ENCODE data around the gene EXOC3.

EXOC3 gene

DNA sequence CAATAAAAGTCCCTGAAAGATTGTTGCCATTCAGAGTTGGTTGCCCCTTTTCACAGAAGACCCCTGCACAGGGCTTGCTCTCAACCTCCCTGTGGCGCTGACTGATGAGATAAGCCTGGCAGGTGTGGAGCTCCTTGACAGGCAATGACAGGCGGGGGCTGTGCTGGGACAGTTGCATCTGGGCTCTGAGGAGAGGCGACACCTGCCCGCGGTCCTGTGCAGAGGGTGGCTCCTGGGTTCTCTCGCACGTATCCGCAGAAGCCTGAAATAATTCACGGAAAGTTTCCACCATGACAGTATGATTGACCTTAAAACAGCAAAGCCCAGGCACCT is 19.8 kb upstream of the EXOC3 start:
- Histone ChIP-seq H3K36me3 (ENCODE audit: control insufficient read depth, insufficient read depth, low read length) (peaks cover 2% of the 10 kb centered on the region), H3K27me3 (ENCODE audit: control insufficient read depth, insufficient read depth, low read length) (no peaks in the 10 kb centered on the region), H3K4me1 (ENCODE audit: control insufficient read depth, insufficient read depth, low read length) (no peaks in the 10 kb centered on the region), H3K4me3 (ENCODE audit: low read depth, low read length) (no peak overlapping the region), H3K9ac (ENCODE audit: low read depth, low read length) (no peak overlapping the region), H3K9me3 (ENCODE audit: control insufficient read depth, insufficient read depth, low read length) (no peaks in the 10 kb centered on the region)

DNA sequence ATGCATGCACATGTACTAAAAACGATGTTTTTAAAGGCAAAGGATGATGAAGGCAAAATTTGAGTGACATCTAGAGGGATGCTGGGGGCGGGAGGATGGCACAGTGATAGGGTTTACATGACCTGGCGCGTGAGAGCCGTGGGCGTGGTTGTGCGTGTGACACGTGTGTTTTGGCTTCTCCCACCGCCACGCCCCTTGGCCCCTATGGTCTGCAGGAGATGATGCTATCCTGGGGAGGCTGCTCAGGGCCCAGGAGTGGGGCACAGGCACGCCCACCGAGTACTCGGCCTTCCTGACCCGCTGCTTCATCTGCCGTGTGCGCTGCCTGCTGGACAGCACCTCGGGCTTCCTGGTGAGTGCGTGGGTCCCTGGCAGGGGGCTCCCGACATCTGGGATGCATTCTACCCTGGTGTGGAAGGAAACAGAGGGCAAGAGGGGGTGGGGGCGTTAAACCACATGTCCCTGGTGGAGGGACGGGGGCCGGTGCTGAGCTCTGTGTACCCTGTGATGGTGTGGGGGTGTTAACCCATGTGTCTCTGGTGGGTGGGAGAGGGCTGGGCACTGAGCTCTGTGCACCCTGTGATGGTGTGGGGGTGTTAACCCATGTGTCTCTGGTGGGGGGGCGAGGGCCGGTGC is 19.2 kb upstream of the EXOC3 start:
- Histone ChIP-seq H3K9me3 (ENCODE audit: control insufficient read depth, insufficient read depth, low read length) (no peaks in the 10 kb centered on the region), H3K36me3 (ENCODE audit: control insufficient read depth, insufficient read depth, low read length) (peaks cover 2% of the 10 kb centered on the region), H3K4me1 (ENCODE audit: control insufficient read depth, insufficient read depth, low read length) (no peaks in the 10 kb centered on the region), H3K27me3 (ENCODE audit: control insufficient read depth, insufficient read depth, low read length) (no peaks in the 10 kb centered on the region), H3K4me3 (ENCODE audit: low read depth, low read length) (no peak overlapping the region), H3K9ac (ENCODE audit: low read depth, low read length) (no peak overlapping the region)

DNA sequence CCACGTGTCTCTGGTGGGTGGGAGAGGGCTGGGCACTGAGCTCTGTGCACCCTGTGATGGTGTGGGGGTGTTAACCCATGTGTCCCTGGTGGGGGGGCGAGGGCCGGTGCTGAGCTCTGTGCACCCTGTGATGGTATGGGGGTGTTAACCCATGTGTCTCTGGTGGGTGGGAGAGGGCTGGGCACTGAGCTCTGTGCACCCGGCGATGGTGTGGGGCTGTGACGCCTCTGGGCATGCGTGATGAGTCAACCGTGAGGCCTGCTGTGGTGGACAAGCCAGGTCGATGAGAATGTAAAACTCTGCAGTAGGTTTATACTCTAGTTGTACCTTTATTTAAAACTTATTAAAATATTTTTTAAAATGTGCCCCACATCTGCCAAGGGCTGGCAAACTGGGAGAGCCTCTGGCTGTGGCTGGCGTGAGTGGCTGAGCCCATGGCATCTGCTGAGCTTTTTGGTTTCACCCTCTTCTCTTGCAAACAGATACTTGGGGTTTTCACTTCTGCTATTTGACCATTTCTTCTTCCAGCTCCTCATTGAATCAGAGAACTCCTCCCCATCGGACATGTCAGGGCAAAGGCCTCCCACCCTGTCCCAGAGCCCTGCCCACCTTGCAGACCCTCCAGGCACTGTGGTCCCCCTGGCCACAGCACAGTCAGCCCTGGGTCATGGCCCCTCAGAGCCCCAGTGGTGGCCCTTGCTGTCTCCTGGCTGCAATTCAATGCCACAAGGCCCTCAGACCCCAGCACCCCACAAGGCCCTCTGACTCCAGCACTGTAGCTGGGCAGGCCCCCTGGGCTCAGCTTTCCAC is 18.5 kb upstream of the EXOC3 start:
- Histone ChIP-seq H3K4me1 (ENCODE audit: control insufficient read depth, insufficient read depth, low read length) (no peaks in the 10 kb centered on the region), H3K9me3 (ENCODE audit: control insufficient read depth, insufficient read depth, low read length) (no peaks in the 10 kb centered on the region), H3K9ac (ENCODE audit: low read depth, low read length) (no peak overlapping the region), H3K27me3 (ENCODE audit: control insufficient read depth, insufficient read depth, low read length) (no peaks in the 10 kb centered on the region), H3K36me3 (ENCODE audit: control insufficient read depth, insufficient read depth, low read length) (peaks cover 2% of the 10 kb centered on the region), H3K4me3 (ENCODE audit: low read depth, low read length) (no peak overlapping the region)

DNA sequence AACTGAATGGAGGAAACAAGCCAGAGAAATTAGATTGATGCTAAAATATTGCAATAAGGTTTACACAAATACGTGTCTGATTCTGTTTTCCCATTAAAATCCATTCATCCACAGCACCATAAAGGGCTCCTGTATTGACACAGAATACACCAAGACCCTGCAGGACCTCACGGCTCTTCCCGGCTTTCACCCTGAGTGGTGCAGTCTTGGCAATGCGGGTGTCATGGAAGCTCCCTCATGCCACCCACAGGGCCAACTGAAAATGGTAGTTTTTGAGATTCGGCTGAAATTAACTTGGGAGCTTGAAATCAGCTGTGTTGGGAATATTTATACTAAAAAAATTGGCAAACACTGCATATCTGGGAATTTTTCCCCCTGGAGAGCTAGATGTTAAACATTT is 17.3 kb upstream of the EXOC3 start:
- Histone ChIP-seq H3K9ac (ENCODE audit: low read depth, low read length) (no peak overlapping the region), H3K4me3 (ENCODE audit: low read depth, low read length) (no peak overlapping the region), H3K36me3 (ENCODE audit: control insufficient read depth, insufficient read depth, low read length) (peaks cover 2% of the 10 kb centered on the region), H3K27me3 (ENCODE audit: control insufficient read depth, insufficient read depth, low read length) (no peaks in the 10 kb centered on the region), H3K9me3 (ENCODE audit: control insufficient read depth, insufficient read depth, low read length) (no peaks in the 10 kb centered on the region), H3K4me1 (ENCODE audit: control insufficient read depth, insufficient read depth, low read length) (no peaks in the 10 kb centered on the region)

DNA sequence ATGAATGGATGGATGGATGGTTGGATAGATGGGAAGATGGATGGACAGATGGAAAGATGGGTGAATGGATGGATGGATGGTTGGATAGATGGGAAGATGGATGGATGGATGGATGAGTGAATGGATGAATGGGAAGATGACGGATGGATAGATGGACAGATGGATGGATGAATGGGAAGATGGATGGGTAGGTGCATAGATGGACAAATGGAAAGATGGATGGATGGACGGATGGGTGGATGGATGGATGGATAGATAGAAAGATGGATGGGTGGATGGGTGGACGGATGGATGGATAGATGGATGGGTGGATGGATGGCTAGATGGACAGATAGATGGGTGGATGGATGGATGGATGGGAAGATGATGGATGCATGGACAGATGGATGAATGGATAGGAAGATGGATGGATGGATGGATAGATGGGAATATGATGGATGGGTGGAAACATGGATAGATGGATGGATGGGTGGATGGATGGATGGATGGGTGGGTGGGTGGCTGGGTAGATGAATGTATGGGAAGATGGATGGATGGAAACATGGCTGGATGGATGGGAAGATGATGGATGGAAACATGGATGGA is 16.5 kb upstream of the EXOC3 start:
- H3K36me3 ChIP-seq (ENCODE audit: control insufficient read depth, insufficient read depth, low read length) = peaks cover 2% of the 10 kb centered on the region
- H3K4me1 ChIP-seq (ENCODE audit: control insufficient read depth, insufficient read depth, low read length) = peaks cover 2% of the 10 kb centered on the region
- no peaks in the 10 kb centered on the region for H3K27me3 ChIP-seq (ENCODE audit: control insufficient read depth, insufficient read depth, low read length)
- no peak overlapping the region for H3K4me3 ChIP-seq (ENCODE audit: low read depth, low read length)
- H3K9me3 ChIP-seq (ENCODE audit: control insufficient read depth, insufficient read depth, low read length) = no peaks in the 10 kb centered on the region
- H3K9ac ChIP-seq (ENCODE audit: low read depth, low read length) = no peak overlapping the region

DNA sequence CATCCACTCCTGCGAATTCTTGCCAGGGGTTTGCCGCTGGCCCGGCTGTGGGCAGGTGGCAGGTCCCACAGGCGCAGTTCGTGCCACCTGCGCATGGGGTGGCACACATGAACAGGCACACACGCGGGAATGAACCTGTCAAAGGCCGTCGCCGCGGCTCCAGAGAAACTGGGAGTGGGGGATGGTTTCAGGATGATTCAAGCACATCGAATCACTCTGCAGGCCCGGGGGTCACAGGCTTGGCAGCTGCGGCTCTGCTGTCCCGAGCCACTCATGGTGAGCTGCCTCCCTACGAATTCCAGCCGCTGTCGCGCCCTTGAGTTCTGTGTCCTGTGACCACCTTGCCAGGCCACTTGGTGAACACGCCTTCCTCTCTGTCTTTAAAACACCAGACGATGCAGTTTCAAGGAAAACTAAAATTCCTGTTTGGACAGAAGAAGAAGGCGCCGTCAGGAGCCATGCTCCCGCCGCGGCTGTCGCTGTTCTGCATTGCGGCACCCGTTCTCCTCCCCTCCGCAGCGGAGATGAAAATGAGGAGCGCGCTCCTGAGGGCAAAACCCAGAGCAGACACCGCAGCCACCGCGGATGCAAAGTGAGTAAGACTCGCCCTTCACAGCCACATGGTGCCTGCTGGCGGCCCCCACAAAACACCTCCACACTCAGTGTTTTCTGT is 15.4 kb upstream of the EXOC3 start:
- Histone ChIP-seq H3K4me3 (ENCODE audit: low read depth, low read length) (no peak overlapping the region), H3K36me3 (ENCODE audit: control insufficient read depth, insufficient read depth, low read length) (peaks cover 2% of the 10 kb centered on the region), H3K9me3 (ENCODE audit: control insufficient read depth, insufficient read depth, low read length) (no peaks in the 10 kb centered on the region), H3K27me3 (ENCODE audit: control insufficient read depth, insufficient read depth, low read length) (no peaks in the 10 kb centered on the region), H3K9ac (ENCODE audit: low read depth, low read length) (no peak overlapping the region), H3K4me1 (ENCODE audit: control insufficient read depth, insufficient read depth, low read length) (peaks cover 2% of the 10 kb centered on the region)

DNA sequence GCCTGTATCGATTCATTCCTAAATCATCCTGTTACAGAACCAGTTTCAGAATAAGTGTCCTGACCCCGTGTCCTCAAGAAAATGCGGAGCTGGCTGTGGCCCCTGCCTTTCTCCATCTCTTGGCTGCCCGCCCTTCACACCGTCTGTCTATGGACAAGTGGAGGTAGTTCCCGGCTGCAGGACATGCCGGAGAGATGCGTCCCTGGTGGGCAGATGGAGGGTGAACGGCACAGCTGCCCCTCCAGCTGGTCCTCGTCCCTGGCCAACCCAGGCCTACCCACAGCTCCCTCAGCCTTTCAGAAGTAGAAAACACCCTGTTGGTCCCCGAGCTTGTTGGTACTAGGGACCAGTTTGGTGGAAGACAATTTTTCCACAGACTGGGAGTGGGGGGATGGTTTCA is 14.8 kb upstream of the EXOC3 start:
- Histone ChIP-seq H3K9ac (ENCODE audit: low read depth, low read length) (no peak overlapping the region), H3K4me1 (ENCODE audit: control insufficient read depth, insufficient read depth, low read length) (peaks cover 2% of the 10 kb centered on the region), H3K36me3 (ENCODE audit: control insufficient read depth, insufficient read depth, low read length) (peaks cover 2% of the 10 kb centered on the region), H3K27me3 (ENCODE audit: control insufficient read depth, insufficient read depth, low read length) (no peaks in the 10 kb centered on the region), H3K9me3 (ENCODE audit: control insufficient read depth, insufficient read depth, low read length) (no peaks in the 10 kb centered on the region), H3K4me3 (ENCODE audit: low read depth, low read length) (no peak overlapping the region)

DNA sequence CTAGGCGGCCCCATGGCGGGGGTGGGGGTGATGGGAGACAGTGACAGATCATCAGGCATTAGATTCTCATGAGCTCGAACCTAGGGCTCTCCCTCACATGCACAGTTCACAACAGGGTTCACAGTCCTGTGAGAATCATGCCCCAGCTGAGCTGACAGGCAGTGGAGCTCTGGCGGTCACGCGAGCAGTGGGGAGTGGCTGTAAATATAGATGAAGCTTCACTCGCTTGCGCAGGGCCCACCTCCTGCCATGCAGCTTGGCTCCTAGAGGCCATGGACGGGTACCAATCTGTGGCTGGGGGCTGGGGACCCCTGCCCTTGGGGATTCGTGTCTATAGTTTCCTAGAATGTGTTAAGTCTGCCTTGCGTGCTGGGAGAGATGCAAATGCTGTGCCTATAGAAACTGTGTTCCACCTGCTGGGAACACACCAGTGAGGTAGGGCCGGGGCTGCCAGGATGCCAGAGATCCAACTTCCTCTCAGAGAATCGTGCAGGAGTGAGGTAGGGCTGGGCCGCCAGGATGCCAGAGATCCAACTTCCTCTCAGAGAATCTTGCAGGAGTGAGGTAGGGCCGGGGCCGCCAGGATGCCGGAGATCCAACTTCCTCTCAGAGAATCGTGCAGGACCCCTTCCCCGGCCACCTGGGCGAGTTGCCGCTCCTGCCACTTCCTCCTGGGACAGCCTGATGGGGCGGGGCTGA is 14.1 kb upstream of the EXOC3 start:
- H3K9ac ChIP-seq (ENCODE audit: low read depth, low read length) = no peak overlapping the region
- no peak overlapping the region for H3K4me3 ChIP-seq (ENCODE audit: low read depth, low read length)
- peaks cover 2% of the 10 kb centered on the region for H3K36me3 ChIP-seq (ENCODE audit: control insufficient read depth, insufficient read depth, low read length)
- peaks cover 2% of the 10 kb centered on the region for H3K4me1 ChIP-seq (ENCODE audit: control insufficient read depth, insufficient read depth, low read length)
- no peaks in the 10 kb centered on the region for H3K27me3 ChIP-seq (ENCODE audit: control insufficient read depth, insufficient read depth, low read length)
- H3K9me3 ChIP-seq (ENCODE audit: control insufficient read depth, insufficient read depth, low read length) = no peaks in the 10 kb centered on the region

DNA sequence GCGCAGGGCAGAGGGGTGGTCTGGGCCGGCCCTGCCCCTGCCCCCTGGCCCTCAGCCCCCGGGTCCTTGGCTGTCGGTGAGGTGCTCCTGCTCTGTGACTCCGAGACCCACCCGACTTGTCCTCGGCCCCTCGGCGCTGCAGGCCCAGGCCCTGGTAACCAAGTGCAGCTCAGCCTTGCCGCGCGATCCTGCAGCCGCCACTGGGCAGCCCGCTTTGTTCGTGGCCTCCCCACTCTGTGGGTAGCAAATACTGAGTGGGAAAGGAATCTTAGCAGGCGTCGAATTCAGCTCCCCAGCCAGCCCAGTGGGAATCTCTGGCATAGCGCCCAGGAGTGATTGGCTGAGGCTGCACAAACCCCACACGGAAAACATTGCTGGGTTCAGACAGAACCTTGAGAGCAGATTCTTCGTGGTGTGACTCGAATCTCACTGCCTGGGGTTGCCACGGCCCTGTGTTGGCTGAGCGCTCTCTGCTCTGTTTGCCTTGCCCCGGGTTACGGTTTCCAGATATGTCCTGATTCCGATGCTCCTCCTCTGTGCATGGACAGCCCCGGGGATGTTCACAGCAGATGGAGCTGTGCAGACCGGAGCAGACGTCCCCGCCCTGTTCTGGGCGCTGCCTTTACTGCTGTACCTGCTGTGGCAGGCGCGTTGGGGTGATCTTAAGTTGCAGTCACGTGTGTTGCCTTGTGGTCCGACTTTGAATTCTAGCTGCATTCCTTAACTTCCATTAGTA is 13.4 kb upstream of the EXOC3 start:
- Histone ChIP-seq H3K4me1 (ENCODE audit: control insufficient read depth, insufficient read depth, low read length) (peaks cover 2% of the 10 kb centered on the region), H3K9ac (ENCODE audit: low read depth, low read length) (no peak overlapping the region), H3K9me3 (ENCODE audit: control insufficient read depth, insufficient read depth, low read length) (no peaks in the 10 kb centered on the region), H3K27me3 (ENCODE audit: control insufficient read depth, insufficient read depth, low read length) (no peaks in the 10 kb centered on the region), H3K4me3 (ENCODE audit: low read depth, low read length) (no peak overlapping the region), H3K36me3 (ENCODE audit: control insufficient read depth, insufficient read depth, low read length) (peaks cover 2% of the 10 kb centered on the region)

DNA sequence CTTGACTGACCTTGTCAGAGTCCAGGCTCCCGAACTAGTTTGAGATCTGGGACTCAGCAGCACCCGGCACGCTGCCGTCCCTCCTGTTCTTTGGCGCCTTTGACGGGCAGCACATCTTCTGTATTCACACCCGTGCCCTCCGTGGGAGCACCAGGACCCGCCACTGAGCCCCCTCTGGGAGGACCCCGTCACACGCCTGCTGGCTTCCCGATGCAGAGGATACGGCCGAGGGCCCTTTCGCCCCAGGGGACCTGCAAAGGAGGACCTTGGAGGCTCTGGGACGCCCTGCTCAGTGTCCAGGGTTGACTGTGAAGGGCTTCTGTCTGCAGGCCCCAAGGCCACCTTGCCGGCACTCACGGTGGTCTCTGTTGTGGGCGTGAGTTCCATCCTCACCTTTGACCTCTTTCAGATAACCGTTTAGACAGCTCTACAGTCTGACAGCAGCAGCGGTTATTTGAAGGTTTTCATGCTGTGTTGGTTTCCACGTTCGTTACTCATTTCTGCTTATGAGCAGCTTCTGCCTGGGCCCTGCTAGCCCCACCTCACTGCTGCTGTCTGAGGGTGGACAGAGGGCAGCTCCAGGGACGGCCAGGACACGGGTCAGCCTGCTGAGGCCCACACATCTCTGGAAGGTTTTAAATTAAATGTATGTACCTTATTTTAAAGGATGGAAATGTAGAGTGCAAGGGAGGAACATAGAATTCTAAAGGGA is 12.6 kb upstream of the EXOC3 start:
- Histone ChIP-seq H3K27me3 (ENCODE audit: control insufficient read depth, insufficient read depth, low read length) (no peaks in the 10 kb centered on the region), H3K4me3 (ENCODE audit: low read depth, low read length) (no peak overlapping the region), H3K9ac (ENCODE audit: low read depth, low read length) (no peak overlapping the region), H3K4me1 (ENCODE audit: control insufficient read depth, insufficient read depth, low read length) (peaks cover 2% of the 10 kb centered on the region), H3K9me3 (ENCODE audit: control insufficient read depth, insufficient read depth, low read length) (no peaks in the 10 kb centered on the region), H3K36me3 (ENCODE audit: control insufficient read depth, insufficient read depth, low read length) (peaks cover 2% of the 10 kb centered on the region)
